ENCODE data around the gene HSPA1L.
"Not testable (repeated sequence)": the region's sequence is repeated elsewhere in the genome, so short reads cannot be mapped to it uniquely, and the experiment has no call there.

The HSPA1L gene

DNA sequence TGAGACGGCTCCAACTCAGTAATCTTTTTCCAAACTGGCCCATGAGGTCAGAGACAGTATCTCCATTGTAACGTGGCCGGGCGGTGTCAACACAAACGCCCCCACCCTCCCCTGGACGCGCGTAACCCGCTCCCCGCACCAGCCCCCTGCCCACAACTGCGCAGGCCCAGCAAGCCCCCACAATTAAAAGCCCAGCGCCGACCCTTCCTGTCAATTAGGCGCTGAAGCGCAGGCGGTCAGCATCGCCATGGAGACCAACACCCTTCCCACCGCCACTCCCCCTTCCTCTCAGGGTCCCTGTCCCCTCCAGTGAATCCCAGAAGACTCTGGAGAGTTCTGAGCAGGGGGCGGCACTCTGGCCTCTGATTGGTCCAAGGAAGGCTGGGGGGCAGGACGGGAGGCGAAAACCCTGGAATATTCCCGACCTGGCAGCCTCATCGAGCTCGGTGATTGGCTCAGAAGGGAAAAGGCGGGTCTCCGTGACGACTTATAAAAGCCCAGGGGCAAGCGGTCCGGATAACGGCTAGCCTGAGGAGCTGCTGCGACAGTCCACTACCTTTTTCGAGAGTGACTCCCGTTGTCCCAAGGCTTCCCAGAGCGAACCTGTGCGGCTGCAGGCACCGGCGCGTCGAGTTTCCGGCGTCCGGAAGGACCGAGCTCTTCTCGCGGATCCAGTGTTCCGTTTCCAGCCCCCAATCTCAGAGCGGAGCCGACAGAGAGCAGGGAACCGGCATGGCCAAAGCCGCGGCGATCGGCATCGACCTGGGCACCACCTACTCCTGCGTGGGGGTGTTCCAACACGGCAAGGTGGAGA lies at the start of gene HSPA1L, which contains the start of gene HSPA1A:
Gene HSPA1L (minus strand): TSS at position 259 of the 814 bp plus-strand sequence. CDS start 3,311 bp downstream, outside the sequence.
Gene HSPA1A (plus strand): TSS at position 519 of the 814 bp plus-strand sequence. CDS start 214 bp downstream, at position 733.
- peak; percentile 96 for DNase-seq (ENCODE audit: low read depth)
- TF ChIP-seq, protein P1, sequence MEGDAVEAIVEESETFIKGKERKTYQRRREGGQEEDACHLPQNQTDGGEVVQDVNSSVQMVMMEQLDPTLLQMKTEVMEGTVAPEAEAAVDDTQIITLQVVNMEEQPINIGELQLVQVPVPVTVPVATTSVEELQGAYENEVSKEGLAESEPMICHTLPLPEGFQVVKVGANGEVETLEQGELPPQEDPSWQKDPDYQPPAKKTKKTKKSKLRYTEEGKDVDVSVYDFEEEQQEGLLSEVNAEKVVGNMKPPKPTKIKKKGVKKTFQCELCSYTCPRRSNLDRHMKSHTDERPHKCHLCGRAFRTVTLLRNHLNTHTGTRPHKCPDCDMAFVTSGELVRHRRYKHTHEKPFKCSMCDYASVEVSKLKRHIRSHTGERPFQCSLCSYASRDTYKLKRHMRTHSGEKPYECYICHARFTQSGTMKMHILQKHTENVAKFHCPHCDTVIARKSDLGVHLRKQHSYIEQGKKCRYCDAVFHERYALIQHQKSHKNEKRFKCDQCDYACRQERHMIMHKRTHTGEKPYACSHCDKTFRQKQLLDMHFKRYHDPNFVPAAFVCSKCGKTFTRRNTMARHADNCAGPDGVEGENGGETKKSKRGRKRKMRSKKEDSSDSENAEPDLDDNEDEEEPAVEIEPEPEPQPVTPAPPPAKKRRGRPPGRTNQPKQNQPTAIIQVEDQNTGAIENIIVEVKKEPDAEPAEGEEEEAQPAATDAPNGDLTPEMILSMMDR (conservative IDR thresholded peaks at IDR 0.05; ENCODE audit: low read depth, low read length): no peak
- peak within 1 kb of the TSS; percentile 79 for H3K4me3 ChIP-seq (ENCODE audit: low read depth, low read length)

DNA sequence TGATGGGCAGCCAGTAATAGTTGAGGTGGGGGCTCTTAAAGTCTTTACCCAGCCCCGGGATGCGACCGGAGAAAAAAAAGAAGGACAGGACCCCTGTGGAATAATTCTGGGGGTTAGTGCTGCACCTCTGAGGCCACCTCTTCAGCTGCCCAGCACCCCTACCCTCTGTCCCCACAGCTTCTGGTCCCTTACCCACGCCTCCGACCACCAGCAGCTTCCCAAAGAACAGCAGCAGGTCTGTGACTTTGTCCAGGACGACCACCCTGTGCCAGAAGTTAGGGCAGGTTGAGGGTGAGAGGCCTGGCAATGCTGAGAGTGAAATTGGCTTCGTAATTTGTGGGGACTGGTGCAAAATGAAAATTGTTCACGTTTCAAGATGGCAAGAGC lies 49.7 kb upstream of the HSPA1L start:
- no peak overlapping the region for H3K4me3 ChIP-seq (ENCODE audit: low read depth, low read length)
- TF ChIP-seq, protein P1 (conservative IDR thresholded peaks at IDR 0.05; ENCODE audit: low read depth, low read length): no peak
- DNase-seq (ENCODE audit: low read depth): no peak

DNA sequence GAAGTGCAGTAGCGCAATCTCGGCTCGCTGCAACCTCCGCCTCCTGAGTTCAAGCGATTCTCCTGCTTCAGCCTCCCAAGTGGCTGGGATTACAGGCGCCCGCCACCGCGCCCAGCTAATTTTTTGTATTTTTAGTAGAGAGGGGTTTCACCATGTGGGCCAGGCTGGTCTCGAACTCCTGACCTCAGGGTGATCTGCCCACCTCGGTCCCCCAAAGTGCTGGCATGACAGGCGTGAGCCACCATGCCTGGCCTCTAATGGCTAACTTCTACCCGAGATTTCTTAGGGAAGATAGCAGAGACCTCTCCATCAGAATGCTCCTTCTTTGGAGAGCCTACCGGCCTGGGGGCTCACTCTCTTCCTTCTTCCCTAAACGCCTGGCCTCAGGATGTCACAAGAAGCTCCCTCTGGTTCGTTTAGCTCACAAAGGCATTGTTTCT lies 49.1 kb upstream of the HSPA1L start:
- DNase-seq (ENCODE audit: low read depth): not testable (repeated sequence)

DNA sequence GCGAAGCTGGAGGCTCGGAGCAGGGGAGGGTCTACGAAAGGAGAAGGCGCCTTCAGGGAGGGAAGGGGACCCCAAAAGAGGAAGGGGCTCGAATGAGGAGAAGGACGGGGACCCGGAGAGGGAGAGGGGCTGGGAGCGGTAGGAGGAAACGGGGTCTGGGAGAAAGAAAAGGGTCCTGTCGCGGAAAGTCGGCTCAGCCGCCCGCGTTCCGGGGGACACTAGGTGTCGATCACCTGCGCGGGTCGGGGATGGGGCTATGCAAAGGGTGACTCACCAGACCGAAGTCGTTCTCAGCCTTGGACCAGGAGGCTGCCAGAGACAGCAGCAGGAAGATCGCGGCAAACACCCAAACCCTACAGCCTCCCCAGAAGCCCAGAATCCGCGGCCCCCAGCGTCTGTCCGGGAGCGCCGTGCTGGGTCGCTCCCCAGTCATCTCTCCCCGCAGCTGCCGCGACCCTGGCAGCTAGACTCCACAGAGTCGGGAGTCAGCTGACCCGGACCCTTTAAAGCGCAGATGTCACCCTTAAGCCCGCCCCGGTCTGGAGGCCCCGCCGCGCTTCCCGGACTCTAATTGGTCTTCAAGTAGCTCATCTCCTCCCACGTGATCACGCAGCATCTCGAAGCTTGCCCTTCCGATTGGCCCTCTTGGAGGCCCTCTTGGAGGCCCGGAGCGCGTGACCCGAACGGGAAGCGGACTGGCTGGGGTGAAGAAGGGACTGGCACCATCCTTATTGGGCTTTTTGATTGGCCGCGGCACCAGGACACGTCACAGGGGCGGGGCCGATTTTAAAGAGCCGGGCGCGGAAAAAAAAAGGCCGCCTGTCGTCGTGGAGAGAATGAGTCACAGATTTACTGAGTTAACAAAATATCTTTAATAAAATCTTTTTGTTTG lies 47.5 kb upstream of the HSPA1L start, which contains the start of gene NEU1:
Gene NEU1 (minus strand): TSS at position 478 of the 892 bp plus-strand sequence. CDS start 45 bp downstream, at position 433.
- TF ChIP-seq, protein P1 (conservative IDR thresholded peaks at IDR 0.05; ENCODE audit: low read depth, low read length): no peak
- peak within 1 kb of the TSS; percentile 96 for H3K4me3 ChIP-seq (ENCODE audit: low read depth, low read length)

More for the DNA sequence above, 49.1 kb upstream of the HSPA1L start:
- H3K4me3 ChIP-seq (ENCODE audit: low read depth, low read length): peak overlapping the region; percentile 68

DNA sequence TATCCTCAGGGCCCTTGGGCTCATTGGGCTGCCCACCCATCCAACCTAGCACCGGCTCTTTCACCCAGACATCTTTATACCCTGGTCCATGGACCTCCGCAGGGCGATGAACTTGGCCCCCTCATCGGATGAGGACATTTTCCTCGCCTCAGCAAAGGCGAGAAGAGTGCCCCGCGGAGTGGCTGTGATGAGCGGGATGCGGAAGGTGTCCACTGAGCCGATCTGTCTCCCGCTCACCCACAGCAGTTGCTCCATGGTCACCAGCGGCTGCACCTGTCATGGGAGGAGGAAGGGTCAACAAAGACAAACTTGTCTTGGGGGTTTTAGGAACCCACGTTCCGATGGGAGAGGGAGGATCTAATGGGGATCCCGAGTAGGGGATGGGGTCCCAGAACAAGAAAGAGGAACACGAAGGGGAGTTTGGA lies 46.8 kb upstream of the HSPA1L start:
- TF ChIP-seq, protein P1 (conservative IDR thresholded peaks at IDR 0.05; ENCODE audit: low read depth, low read length): no peak
- H3K4me3 ChIP-seq (ENCODE audit: low read depth, low read length): peak overlapping the region; percentile 96
- DNase-seq (ENCODE audit: low read depth): no peak

More for the DNA sequence above, 47.5 kb upstream of the HSPA1L start, which contains the start of gene NEU1:
- DNase-seq (ENCODE audit: low read depth): peak; percentile 100

DNA sequence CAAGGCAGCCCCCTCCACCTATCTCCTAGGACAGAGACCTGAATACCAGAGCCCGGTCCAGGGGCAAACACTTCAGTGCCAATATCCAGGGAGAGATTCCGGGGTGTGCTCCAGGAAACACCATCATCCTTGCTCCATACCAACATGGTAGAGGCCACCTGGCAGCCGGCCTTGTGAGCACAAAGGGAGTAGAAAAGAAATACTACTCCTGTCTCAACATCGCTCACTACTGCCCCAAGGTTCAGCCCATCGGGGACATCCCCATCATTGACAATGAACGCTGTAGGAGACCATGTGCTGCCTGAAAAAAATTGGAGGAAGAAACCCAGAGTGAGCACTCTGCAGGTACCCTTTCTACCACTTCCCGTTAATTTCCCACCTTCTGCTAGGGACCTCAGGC lies 46.1 kb upstream of the HSPA1L start:
- no peak overlapping the region for H3K4me3 ChIP-seq (ENCODE audit: low read depth, low read length)
- TF ChIP-seq, protein P1 (conservative IDR thresholded peaks at IDR 0.05; ENCODE audit: low read depth, low read length): no peak

DNA sequence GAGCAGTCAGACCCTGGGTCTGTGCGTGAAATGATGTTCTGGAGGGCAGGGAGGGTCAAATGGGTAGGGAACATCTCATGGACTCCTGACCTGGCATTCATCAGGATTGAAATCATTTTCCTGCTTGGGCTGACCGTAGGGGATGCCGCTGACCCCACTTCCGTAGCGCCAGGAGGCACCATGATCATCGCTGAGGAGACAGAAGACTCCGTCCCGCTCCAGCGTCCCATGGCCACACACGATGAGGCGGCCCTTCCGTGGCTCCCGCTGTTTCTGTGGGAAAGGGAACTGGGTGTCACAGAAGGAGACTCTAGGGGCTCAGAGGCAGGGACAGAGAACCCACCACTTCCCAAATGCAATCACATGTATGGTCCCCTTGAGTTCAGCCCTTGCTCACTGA lies 45.3 kb upstream of the HSPA1L start:
- TF ChIP-seq, protein P1 (conservative IDR thresholded peaks at IDR 0.05; ENCODE audit: low read depth, low read length): no peak
- H3K4me3 ChIP-seq (ENCODE audit: low read depth, low read length): no peak overlapping the region
- DNase-seq (ENCODE audit: low read depth): no peak

More for the DNA sequence above, 46.1 kb upstream of the HSPA1L start:
- no peak for DNase-seq (ENCODE audit: low read depth)
